ENCODE results near the gene GNAS.
"Not testable (repeated sequence)": the region's sequence is repeated elsewhere in the genome, so short reads cannot be mapped to it uniquely, and the experiment has no call there.

The GNAS gene

GRCh38 chr20:58941471-58941870 is 89.0 kb downstream of the GNAS start:
- no peak for DNase-seq

GRCh38 chr20:58942549-58942948 is 90.0 kb downstream of the GNAS start:
- DNase-seq = no peak

GRCh38 chr20:58944610-58945009 is 92.1 kb downstream of the GNAS start:
- no peak for DNase-seq

GRCh38 chr20:58945965-58946631 is 93.6 kb downstream of the GNAS start:
- no peak for DNase-seq

GRCh38 chr20:58947797-58948388 is 95.4 kb downstream of the GNAS start:
- not testable (repeated sequence) for DNase-seq

- DNase-seq = no peak
Measured at GRCh38 chr20:58950603-58951002, 98.1 kb downstream of the GNAS start.

- DNase-seq = no peak
Measured at GRCh38 chr20:58953050-58953449, 100.5 kb downstream of the GNAS start.

- DNase-seq = no peak
Measured at GRCh38 chr20:58956078-58956477, 103.6 kb downstream of the GNAS start.

GRCh38 chr20:58959652-58960051 is 107.1 kb downstream of the GNAS start:
- no peak for DNase-seq

Data from left hindlimb (tissue), 1 donor.